T47D (cell line): ENCODE results near the gene JAK1.
"Not testable (repeated sequence)": the region's sequence is repeated elsewhere in the genome, so short reads cannot be mapped to it uniquely, and the experiment has no call there.

Source experiments
- DNase-seq, 2 experiments: peaks; one replicate each; pipeline versions ENCODE4 v3.0.0 to v3.0.0-alpha.2; 2011 to 2012; ENCODE audit warnings: low read depth in 1 of 2, low spot score in 1 of 2
- JUND ChIP-seq: IDR thresholded peaks from 2 replicates; pipeline ENCODE4 v1.6.1; 2012; ENCODE audit warnings: low read depth
- in situ Hi-C: cut with HindIII; loops from 2 replicates; pipeline ENCODE4 v1.10.0; 2016; ENCODE audit warnings: low sequenced_read_pairs, low pct_unique_long_range_greater_than_20kb

Gene JAK1

DNA sequence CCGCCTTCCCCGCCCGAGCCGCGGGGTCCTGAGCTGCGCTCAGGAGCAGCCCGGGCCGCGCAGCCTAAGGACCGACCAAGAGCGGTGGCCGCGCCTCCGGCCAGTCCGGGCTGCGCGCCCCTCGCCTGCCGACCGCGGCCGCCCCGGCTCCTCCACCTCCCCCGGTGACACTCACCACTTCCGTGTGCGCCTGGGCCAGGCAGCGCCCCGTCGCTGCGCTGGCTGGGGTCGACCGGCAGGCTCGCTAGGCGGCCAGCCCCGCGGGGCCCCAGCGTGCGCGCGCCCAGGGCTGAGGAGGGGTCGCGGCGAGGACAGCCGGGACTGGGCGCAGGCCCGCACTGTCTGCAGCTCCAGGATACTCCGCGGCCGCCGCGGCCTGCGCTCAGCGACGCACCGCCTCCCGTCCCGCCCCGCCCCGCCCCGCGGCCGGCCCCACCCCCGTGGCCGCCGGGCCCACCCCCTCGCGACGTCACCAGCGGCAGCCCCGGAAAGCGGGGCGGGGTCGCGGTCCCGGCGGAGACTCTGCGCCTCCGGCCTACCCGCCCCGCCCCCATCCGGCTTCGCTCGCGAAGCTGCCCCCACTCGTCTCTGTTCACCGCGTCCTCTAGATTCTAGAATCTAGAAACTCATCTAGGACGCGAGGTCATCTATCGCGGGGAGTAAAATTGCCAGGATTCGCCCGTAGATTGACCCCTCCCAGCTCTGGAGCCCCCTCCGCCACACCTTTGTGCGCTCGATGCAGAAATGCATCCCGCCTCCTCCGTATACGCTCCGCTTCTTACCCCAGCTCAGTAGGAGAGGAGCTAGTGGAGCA is at the start of gene JAK1:
JAK1 (minus strand) TSS at position 392 of the 814 bp plus-strand sequence. CDS start 80,285 bp downstream, outside the sequence.
- in situ Hi-C loops = no loop called here
- peak; percentile 73 to 80 for DNase-seq
- no peak for TF ChIP-seq JUND

GRCh38 chr1:65014321-65014720 is 48.0 kb upstream of the JAK1 start:
- no peak for TF ChIP-seq JUND
- in situ Hi-C loops = no loop called here
- DNase-seq = no peak

- DNase-seq = no peak
- no peak for TF ChIP-seq JUND
- in situ Hi-C loops = no loop called here
Measured at GRCh38 chr1:65011983-65012382, 45.6 kb upstream of the JAK1 start.

DNA sequence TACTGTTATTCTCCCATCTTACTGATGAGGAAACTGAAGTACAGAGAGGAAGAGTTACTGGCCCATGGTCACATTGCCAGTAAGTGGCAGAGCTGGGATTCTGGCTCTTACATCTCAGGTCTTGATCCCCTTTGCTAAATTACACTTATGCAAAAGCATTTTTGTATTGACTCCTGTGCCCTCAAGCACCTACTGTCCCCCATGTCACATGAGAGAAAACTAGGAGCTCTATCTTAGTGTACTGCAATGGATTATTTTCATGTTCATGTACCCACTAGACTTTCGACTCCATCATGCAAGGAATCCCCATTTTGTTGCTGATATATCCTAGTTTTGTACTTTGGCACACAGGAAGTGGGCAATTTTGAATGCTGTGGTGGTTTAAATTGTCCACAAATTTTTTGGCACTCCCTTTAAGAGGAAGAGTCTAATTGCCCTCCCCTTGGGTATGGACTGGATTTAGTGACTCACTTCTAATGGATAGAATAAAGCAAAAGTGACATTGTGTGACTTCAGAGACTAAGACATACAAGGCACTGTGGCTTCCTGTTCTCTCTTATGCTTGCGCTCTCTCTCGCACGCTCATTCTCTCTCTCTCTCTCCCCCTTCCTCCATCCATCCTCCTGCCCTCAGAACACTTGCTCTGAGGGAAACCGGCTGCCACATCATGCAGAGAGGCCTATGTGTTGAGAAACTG is 43.5 kb upstream of the JAK1 start:
- in situ Hi-C loops = no loop called here

DNA sequence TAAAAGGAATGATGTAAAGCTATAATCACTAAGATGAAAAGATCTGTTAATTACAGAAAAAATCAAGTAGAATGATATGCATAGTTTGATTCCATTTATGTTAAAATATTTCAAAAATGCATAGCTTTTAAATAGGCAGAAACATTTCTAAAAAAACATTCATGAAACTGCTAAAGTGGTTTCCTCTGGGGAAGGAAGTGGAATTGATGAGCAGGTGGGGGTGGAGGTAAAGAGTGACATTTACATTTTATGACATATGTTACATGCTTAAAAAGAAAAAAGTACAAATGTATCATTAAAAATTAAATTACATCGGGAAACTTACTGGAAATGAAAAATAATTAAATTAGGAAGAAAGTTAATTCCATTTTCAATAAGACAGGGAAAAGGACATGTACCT is 42.8 kb upstream of the JAK1 start:
- in situ Hi-C loops = no loop called here
- no peak for DNase-seq
- TF ChIP-seq JUND = no peak

More for the DNA sequence above, 43.5 kb upstream of the JAK1 start:
- DNase-seq = no peak
- TF ChIP-seq JUND = no peak

GRCh38 chr1:65006806-65007205 is 40.5 kb upstream of the JAK1 start:
- DNase-seq = no peak
- in situ Hi-C loops = no loop called here
- no peak for TF ChIP-seq JUND

- in situ Hi-C loops = no loop called here
Measured at GRCh38 chr1:65003316-65003664, 36.9 kb upstream of the JAK1 start.

GRCh38 chr1:65002508-65003315 is 36.4 kb upstream of the JAK1 start:
- no peak for TF ChIP-seq JUND
- peak; percentile 55 to 75 for DNase-seq
- in situ Hi-C loops = no loop called here

More at GRCh38 chr1:65003316-65003664, 36.9 kb upstream of the JAK1 start:
- DNase-seq = no peak
- no peak for TF ChIP-seq JUND

- no peak for TF ChIP-seq JUND
- in situ Hi-C loops = no loop called here
- no peak for DNase-seq
Measured at GRCh38 chr1:65002156-65002507, 35.8 kb upstream of the JAK1 start.

DNA sequence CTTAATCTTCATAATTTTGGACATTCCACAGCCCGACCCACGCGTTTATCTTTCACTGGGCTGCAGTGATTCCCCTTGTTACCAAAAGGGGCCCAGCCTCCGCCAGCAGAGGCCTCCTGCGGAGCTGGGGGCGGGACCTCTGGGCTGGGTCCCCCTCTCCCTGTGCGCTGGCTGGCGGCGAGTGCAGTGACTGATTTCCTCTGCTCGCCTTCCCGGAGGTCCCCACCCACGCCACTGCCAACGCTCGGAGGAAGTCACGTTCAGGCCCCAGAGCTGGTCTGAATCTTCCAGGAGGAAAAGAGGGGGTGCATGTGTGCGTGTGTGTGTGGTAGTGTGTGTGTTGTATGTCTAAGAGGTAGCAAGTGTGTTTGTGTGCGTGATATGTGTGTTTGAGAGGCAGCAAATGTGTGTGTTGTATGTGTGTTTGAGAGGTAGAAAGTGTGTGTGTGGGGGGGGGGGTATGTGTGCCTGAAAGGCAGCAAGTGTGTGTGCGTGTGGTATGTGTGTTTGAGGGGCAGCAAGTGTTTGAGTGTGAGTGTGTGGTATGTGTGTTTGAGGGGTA is 35.0 kb upstream of the JAK1 start:
- in situ Hi-C loops = no loop called here
- DNase-seq = no peak
- no peak for TF ChIP-seq JUND

DNA sequence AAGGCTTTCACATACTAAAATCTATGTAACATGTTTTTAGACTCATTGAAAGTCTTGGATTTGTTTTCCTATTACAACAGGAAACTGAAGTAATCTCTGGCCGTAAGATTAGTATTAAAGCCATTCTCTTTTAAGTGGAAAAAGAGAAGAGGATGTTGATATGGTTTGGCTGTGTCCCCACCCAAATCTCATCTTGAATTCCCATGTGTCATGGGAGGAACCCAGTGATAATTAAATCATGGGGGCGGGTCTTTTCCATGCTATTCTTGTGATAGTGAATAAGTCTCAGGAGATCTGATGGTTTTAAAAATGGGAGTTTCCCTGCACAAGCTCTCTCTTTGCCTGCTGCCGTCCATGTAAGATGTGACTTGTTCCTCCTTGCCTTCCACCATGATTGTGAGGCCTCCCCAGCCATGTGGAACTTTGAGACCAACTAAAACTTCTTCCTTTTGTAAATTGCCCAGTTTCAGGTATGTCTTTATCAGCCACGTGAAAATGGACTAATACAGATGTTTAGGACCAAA is 32.1 kb upstream of the JAK1 start:
- in situ Hi-C loops, DNase-seq: not testable (repeated sequence)

GRCh38 chr1:64996541-64997257 is 30.4 kb upstream of the JAK1 start:
- peak in 1 of 2 experiments; percentile 83 for DNase-seq
- TF ChIP-seq JUND = peak; percentile 81
- in situ Hi-C loops = no loop called here
